ENCODE data around the gene TRMT44.
"Not testable (repeated sequence)": the region's sequence is repeated elsewhere in the genome, so short reads cannot be mapped to it uniquely, and the experiment has no call there.

TRMT44 gene

GRCh38 chr4:8471211-8471875 lies 30.8 kb downstream of the TRMT44 start:
- DNase-seq = no peak

- DNase-seq = no peak
These were observed 31.6 kb downstream of the TRMT44 start for GRCh38 chr4:8472158-8472688.

DNA sequence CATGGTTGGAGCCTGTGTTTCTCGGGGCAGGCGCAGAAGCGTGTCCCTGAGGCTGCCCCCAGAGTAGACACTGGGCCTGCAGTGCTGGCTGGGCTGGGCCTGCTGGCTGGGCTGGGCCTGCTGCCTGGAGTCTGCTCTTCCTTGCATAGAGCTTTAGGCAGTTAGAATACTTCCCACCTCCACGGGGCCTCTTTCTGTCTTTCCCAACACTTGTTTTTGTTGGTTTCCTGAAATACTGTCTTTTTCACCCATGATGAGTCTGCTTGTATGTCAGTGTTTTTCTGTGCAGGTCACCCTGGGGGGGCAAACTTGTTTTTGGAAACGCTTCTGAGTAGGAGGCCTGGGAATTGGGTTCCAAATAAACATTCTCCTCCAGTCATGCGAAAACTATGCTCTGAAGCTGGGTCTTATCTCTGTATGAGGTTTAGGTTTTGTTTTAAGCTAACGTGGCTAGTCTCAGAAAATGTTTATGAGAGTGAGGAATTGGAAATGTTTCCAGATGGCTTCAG lies 32.2 kb downstream of the TRMT44 start:
- peak; percentile 89 for DNase-seq

GRCh38 chr4:8473198-8473919 lies 32.8 kb downstream of the TRMT44 start:
- no peak for DNase-seq

DNA sequence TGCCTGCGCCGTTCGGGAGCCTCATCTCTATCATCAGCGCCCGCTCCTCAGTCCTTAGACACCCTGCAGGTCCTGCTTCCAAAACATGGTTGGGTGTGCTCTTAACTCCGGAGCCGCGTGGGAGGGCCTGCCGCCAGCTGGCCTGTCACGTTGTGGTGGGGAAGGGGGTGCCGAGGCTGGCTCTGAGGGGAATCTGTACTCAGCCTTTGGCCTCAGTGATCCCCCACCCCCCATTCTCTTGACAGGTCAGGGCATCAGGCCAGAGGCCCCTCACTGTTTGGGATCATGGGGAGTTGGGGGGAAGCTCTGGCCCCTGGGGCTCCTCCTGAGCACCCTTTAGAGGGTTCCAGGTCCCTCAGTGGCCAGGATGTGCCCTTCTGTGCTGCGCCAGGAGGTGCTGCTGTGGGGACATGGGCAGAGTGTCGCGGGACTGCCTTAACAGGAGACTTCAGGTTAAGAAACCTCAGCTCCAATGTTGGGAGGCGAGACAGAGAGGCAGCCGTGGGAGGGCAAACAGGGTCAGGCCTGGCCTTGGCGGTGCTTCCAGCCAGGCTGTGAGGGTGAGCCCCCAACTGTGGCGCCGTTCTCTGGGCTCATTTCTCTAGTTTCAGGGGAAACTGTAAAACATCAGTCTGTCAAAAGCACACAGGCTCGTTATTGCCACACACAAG lies 33.5 kb downstream of the TRMT44 start:
- no peak for DNase-seq

DNA sequence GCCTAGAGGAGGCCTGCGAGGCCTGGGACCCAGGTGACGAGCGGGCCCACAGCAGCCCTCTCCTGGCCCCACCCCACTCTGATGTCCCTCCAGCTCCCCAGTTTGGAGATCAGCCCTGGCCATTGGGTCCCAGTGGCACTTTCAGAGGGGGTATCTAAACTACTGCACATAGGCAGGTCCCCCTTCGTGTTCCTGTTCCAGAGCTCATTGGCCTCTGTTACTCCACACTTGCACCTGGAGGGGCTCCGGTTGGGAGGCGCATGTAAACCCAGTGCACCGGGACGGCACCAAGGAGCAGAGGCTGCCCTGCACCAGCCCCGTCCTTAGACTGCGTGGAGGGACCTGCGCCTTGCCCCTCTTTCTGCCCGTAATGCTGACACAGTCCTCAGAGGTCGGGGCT lies 34.3 kb downstream of the TRMT44 start:
- no peak for DNase-seq

DNA sequence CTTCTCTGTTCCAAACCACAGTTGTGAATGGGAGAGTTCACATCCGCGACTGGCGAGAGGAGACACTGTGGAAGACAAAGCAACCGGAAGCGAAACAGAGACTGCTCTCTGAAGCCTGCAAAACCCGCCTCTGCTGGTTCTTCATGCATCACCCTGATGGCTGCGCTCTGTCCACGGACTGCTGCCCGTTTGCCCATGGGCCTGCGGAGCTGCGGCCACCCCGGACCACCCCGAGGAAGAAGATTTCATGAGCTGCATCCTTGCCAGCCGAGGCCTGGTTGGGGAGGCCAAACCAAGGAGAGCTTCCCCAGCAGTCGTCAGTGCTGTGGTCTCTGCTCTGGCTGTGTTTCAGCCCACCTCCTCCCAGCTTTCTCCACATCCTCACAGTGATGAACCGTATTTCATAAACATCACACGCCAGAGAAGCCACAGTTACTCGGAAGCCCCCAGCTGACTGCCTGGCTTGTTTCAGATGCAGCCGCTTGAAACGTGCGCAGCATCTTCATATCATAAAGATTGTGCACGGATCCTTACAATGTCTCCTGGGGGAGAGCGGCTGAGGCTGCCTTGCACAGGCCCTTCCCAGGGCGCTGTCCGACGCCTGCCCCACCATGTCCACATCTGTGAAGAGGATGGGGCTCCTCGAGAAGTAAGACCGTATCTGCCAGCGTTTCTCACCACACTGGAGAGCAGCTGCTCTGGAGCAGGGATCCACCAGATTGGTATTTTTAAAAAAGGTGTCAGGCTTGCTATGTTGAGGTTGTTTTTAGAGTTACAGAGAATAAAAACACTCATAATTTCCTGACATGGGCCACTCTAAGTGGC lies 35.4 kb downstream of the TRMT44 start:
- no peak for DNase-seq

DNA sequence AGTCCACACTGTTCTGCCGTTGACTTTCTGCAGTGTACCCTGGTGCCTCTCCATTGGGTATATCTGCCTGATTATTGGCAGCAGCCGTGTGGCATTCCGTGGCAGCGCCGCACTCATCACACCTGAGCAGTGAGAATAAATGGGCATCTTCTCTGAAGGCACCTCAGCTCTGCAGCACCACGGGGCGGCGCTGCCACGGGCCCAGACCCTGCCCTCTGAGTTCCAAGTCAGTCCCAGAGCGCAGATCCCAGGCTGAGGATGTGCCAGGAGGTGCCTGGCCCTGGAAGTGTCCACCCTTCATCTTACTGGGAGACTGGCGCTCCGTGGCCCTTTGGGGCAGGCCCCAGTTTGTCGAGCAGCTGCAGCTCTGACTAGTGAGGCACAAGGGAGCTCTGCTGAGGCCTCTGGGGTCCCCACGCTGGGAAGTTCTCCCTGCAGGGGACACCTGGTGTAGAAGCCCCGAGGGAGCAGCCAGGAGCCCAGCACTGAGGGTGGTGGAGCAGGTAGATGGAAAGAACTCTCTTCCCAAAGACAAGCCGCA lies 36.6 kb downstream of the TRMT44 start:
- no peak for DNase-seq

GRCh38 chr4:8477676-8478075 lies 37.1 kb downstream of the TRMT44 start:
- no peak for DNase-seq

- DNase-seq = no peak
These were observed 37.8 kb downstream of the TRMT44 start for GRCh38 chr4:8478371-8478770.

DNA sequence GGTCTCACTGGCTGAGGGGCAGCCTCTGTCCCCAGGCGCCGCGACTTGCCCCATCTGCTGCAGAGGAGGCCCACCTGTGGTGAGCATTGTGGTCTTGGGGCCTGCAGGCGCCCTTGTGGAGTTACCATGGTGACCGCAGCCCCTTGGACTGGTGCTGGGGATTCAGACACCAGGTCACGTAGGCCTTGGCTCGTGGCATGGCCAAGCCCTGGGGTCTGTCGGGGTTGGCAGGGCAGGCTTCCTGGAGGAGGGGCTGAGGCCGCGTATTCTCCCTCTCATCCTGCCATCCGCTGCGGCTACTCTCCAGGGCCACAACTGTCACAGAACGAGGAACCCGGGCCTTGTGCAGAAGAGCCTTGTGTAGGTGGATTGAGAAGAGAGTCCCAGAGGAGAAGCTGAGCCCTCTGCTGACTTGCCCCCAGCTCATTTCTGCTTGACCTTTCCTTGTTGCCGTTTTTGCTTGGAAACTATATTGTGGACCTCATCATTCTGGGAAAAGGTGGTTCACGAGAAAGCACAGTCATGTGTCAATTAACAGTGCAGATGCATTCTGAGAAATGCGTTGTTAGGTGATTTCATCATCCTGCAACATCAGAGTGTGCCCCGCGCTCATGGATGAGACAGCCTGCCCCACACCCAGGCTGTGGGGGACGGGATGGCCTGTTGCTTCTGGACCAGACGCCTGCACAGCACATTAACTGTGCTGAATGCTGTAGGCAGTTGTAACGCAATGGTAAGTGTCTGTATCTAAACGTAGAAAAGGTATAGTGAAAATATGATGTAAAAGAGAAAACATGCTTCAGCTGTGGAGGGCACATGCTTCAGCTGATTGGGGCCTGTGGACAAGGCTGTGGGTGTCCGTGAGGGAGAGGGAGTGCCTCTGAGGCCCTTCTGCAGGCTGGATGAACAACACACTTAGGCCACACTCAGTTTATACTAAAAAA lies 38.5 kb downstream of the TRMT44 start:
- DNase-seq = no peak

- DNase-seq = no peak
These were observed 39.6 kb downstream of the TRMT44 start for GRCh38 chr4:8480221-8480620.

- not testable (repeated sequence) for DNase-seq
These were observed 46.1 kb downstream of the TRMT44 start for GRCh38 chr4:8486643-8487042.

DNA sequence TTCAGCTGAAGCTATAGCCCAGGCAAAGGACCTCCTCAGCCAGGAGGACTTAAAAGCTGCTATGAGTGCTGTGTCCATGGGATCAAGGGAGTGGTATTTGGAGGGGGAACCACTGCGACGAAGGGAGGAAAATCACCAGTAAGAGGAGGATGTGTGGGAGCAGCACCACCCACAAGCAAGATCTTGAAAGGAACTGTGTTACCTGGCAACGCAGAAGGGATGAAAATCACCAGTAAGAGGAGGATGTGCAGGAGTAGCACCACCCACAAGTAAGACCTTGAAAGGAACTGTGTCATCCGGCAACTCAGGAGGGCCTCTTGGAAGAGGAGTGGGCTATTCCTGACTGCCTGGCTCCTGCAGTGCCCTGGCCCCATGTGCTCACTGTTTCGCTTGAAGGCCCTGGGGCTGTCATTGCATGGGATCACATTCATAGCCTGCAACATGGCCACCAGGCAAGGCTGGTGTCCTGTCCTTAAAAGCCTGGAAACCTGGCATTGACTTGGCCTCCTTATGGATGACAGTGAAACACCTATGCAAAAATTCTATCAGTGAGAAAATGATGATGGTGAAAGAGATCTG lies 48.3 kb downstream of the TRMT44 start:
- no peak for DNase-seq

DNA sequence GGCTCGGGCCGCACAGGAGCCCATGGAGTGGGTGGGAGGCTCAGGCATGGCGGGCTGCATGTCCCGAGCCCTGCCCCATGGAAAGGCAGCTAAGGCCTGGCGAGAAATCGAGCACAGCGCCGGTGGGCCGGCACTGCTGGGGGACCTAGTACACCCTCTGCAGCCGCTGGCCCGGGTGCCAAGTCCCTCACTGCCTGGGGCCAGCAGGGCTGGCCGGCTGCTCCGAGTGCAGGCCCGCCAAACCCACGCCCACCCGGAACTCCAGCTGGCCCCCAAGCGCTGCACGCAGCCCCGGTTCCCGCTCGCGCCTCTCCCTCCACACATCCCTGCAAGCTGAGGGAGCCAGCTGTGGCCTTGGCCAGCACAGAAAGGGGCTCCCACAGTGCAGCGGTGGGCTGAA lies 50.9 kb downstream of the TRMT44 start:
- not testable (repeated sequence) for DNase-seq

GRCh38 chr4:8492174-8492573 lies 51.6 kb downstream of the TRMT44 start:
- no peak for DNase-seq

DNA sequence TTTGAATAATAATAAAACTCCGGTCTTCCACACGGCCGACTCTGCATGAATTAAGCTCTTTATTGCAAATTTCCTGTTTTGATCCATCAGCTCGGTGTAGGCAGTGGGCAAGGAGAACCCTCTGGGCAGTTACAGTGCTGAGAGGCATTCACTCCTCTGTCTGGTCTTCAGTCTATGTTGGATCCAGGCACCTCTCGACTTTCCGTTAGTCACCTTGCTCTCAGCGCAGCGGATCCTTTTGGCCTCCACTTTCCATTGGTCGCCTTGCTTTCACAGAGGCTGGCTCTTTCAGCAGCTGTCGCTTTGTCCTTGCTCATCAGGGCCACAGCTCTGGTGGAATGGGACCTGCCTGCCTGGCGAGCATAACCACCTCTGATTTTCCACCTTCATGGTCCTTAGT lies 52.9 kb downstream of the TRMT44 start:
- no peak for DNase-seq

DNA sequence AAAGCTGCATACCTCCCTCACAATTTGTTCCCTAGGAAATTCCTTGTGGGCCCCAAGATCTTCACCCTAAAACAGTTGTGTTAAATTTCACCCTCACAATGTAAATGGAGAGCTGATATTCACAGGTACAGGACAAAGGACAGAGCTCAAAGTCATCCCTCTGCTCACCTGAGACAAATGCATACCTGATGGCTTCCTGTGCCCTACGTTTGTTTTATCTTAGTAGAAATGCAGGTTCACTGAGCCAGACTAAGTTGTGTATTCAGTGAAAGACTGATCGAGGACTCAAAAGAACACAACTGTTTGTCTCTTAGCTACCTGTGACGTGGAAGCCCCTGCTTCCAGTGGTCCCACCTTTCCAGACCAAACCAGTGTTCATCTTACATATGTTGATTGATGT lies 53.6 kb downstream of the TRMT44 start:
- DNase-seq = no peak

GRCh38 chr4:8494983-8495548 lies 54.5 kb downstream of the TRMT44 start:
- DNase-seq = no peak

DNA sequence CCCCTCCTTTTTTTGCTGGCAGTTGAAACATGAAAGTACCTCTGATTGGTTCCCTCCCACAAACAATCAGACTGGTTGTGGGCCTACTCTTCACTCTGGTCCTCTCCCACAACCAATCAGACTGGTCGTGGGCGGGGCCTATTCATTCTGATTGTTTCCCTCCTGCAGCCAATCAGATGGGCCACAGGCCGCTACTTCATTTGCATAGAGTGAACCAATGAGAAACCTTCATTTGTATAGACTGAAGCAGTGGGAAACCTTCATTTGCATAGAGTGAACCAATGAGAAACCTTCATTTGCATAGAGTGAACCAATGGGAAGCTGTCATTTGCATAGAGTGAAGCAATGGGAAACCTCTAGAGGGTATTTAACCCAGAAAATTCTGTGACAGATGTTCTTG lies 55.2 kb downstream of the TRMT44 start:
- DNase-seq = no peak

DNA sequence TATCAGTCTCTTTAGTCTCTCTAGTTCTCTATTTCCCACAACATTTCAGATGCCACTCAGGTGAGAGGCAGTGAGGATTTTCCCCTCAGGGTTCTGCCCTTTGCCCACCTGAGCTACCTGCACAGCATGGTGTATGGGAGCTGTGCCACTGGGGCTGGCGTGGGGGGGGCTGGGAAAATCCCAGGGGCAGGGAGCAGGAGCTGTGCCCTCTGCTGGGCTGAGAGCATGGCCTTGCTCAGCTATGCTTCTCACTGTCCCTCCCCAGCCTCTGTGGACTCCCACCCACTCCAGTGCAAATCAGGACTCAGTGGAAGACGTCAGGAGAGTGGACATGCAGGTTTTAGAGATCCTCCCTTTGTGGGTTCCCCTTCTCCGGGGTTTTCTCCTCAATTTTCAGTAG lies 57.2 kb downstream of the TRMT44 start:
- DNase-seq = no peak

Data from T1000 (cell line).